ENCODE data around the gene ANKRD53.

The ANKRD53 gene

GRCh38 chr2:70985283-70985688 lies 6.9 kb downstream of the ANKRD53 start:
- no peak for DNase-seq (ENCODE audit: low read depth)
- no peak overlapping the region for H3K4me3 ChIP-seq (ENCODE audit: control insufficient read depth, low read depth, low read length)
- TF ChIP-seq CTCF (IDR thresholded peaks at IDR 0.05; ENCODE audit: control insufficient read depth, insufficient read depth, low read depth, low read length, missing control alignments), result no peak

GRCh38 chr2:70985956-70986355 lies 7.5 kb downstream of the ANKRD53 start:
- TF ChIP-seq CTCF (IDR thresholded peaks at IDR 0.05; ENCODE audit: control insufficient read depth, insufficient read depth, low read depth, low read length, missing control alignments), result no peak
- H3K4me3 ChIP-seq (ENCODE audit: control insufficient read depth, low read depth, low read length), result no peak overlapping the region
- DNase-seq (ENCODE audit: low read depth), result no peak

DNA sequence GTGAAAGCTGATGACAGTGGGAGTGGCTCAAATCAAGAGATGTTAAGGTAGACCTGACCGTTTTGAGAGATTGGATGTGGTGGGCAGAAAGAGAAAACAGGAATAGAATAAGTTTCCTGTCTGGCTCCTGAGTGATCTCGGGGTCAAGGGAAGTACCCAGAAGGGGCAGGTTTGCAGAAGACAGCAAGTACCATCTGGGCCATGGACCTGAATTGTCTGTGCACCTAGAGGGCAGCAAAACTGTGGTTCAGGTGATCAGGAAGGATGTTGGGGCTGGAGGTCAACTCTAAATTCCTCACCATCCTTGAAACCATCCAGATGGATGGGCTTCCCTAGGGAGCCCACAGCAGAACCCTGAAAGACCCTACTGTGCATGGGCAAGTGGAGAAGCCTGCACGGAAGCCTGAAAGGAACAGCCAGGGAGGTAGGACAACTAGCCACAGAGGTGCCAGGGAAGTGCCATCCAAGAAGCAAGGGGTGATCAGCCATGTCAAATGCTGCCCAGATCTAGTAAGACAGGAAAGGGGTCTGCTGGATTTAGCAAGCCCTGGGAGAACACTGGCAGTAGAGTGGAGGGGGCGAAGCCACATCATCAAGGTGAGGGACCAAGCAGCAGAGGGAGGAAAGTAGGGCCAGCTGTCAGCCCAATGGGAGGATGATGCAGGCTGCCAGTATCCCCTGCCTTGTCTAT lies 8.2 kb downstream of the ANKRD53 start:
- no peak overlapping the region for H3K4me3 ChIP-seq (ENCODE audit: control insufficient read depth, low read depth, low read length)
- no peak for DNase-seq (ENCODE audit: low read depth)
- TF ChIP-seq CTCF (IDR thresholded peaks at IDR 0.05; ENCODE audit: control insufficient read depth, insufficient read depth, low read depth, low read length, missing control alignments), result no peak

- TF ChIP-seq CTCF (IDR thresholded peaks at IDR 0.05; ENCODE audit: control insufficient read depth, insufficient read depth, low read depth, low read length, missing control alignments), result no peak
- no peak overlapping the region for H3K4me3 ChIP-seq (ENCODE audit: control insufficient read depth, low read depth, low read length)
- no peak for DNase-seq (ENCODE audit: low read depth)
These were observed 9.0 kb downstream of the ANKRD53 start for GRCh38 chr2:70987386-70987785.

- TF ChIP-seq CTCF (IDR thresholded peaks at IDR 0.05; ENCODE audit: control insufficient read depth, insufficient read depth, low read depth, low read length, missing control alignments), result no peak
These were observed 9.7 kb downstream of the ANKRD53 start for GRCh38 chr2:70988151-70988550.

DNA sequence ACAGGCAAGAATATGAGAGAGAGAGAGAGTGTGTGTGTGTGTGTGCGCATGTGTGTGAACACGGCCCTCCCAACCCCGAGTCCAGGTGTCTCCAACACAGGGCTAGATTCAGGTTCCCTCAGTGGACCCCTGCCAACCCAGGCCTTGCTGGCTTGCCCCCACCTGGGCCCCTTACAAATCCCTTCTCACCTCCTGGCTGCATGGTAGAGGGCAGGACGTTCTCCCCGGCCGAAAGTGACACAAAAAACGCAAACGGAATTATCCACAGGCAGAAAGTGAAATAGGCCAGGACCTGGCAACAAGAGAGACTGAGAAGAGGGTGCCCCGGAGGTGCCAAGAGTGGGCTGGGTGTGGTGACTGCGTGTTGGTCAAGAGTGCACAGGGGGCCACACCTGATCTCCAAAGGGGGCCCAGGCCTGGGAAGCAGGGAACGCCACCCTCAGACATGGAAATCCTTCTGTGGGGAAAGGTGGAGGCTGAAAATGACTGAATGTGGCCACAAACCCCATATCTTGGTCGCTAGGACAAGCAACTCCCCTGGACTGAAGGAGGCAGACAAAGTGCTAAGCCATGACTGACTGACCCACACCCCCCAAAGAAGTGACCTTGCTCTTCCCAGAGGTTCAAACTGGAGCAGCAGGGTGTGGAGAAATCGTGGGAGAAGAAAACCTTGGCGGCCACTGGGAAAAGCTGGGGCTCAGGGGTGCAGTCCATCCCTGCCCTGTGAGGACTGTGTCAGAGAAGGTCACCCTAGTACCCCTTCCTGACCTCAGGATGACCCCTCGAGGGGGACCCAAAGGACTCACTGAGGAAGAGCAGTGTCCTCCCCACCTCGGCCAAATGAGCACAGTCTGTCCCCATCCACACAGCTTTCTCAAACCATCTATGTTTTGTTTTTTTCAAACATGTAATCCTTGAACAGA lies 10.6 kb downstream of the ANKRD53 start:
- DNase-seq (ENCODE audit: low read depth), result no peak
- no peak for TF ChIP-seq CTCF (IDR thresholded peaks at IDR 0.05; ENCODE audit: control insufficient read depth, insufficient read depth, low read depth, low read length, missing control alignments)

More at GRCh38 chr2:70988151-70988550, 9.7 kb downstream of the ANKRD53 start:
- no peak for DNase-seq (ENCODE audit: low read depth)
- no peak overlapping the region for H3K4me3 ChIP-seq (ENCODE audit: control insufficient read depth, low read depth, low read length)

More for the DNA sequence above, 10.6 kb downstream of the ANKRD53 start:
- no peak overlapping the region for H3K4me3 ChIP-seq (ENCODE audit: control insufficient read depth, low read depth, low read length)

Data from AG09309 (cell line).